ENCODE measurements around the gene SZT2. TPM values are rescaled to one million over a fixed set of nuclear protein-coding genes. Genes with fewer than 3 reads are reported as not detected.
"Not testable (repeated sequence)": the region's sequence is repeated elsewhere in the genome, so short reads cannot be mapped to it uniquely, and the experiment has no call there.

The SZT2 gene
- total RNA-seq, 2 experiments from 2014 or later, result 66.6 to 74.3 TPM

- peaks cover 13% of the 10 kb centered on the region for H3K27me3 Mint-ChIP-seq
- peaks cover 2% of the 10 kb centered on the region for H3K9me3 Mint-ChIP-seq
- POLR2A ChIA-PET, result no interaction called here
- H3K36me3 Mint-ChIP-seq (ENCODE audit: low read depth), result peaks cover 35% of the 10 kb centered on the region
- H3K4me3 Mint-ChIP-seq, result no peak overlapping the region
- CTCF ChIA-PET, result interaction anchor here (0.9 kb wide), 1 partner anchor 10 kb away, joined by 3 read pairs; no protein-coding TSS in a partner anchor
- no peak overlapping the region for H3K27ac Mint-ChIP-seq
- no peak for DNase-seq
- peaks cover 22% of the 10 kb centered on the region for H3K4me1 Mint-ChIP-seq
Measured at GRCh38 chr1:43451157-43451591, 61.5 kb downstream of the SZT2 start.

GRCh38 chr1:43451701-43452532 lies 62.2 kb downstream of the SZT2 start:
- CTCF ChIA-PET, result interaction anchor here (0.9 to 1.3 kb wide), 3 partner anchors 9 to 14 kb away, joined by 3 to 4 read pairs (median 3); no protein-coding TSS in a partner anchor
- Mint-ChIP-seq H3K4me1 (peaks cover 22% of the 10 kb centered on the region), H3K36me3 (ENCODE audit: low read depth) (peaks cover 33% of the 10 kb centered on the region), H3K27ac (peak overlapping the region; percentile 65), H3K9me3 (peaks cover 2% of the 10 kb centered on the region), H3K27me3 (peaks cover 18% of the 10 kb centered on the region), H3K4me3 (peak overlapping the region; percentile 34)
- POLR2A ChIA-PET, result no interaction called here
- no peak for DNase-seq

- ChIA-PET POLR2A (no interaction called here), CTCF (interaction anchor here (1.1 to 1.3 kb wide), 3 partner anchors 11 to 15 kb away, joined by 3 to 4 read pairs (median 3); no protein-coding TSS in a partner anchor)
- peaks cover 25% of the 10 kb centered on the region for H3K36me3 Mint-ChIP-seq (ENCODE audit: low read depth)
- peaks cover 25% of the 10 kb centered on the region for H3K27me3 Mint-ChIP-seq
- peaks cover 22% of the 10 kb centered on the region for H3K4me1 Mint-ChIP-seq
- peaks cover 2% of the 10 kb centered on the region for H3K9me3 Mint-ChIP-seq
- no peak for DNase-seq
- peak overlapping the region; percentile 63 for H3K4me3 Mint-ChIP-seq
- peak overlapping the region; percentile 65 for H3K27ac Mint-ChIP-seq
Measured at GRCh38 chr1:43452789-43453441, 63.2 kb downstream of the SZT2 start.

- Mint-ChIP-seq H3K36me3 (ENCODE audit: low read depth) (peaks cover 25% of the 10 kb centered on the region), H3K27me3 (peaks cover 33% of the 10 kb centered on the region), H3K27ac (peak within 1 kb of the TSS; percentile 89), H3K4me1 (peaks cover 22% of the 10 kb centered on the region), H3K4me3 (peak within 1 kb of the TSS; percentile 81), H3K9me3 (peaks cover 2% of the 10 kb centered on the region)
- CTCF ChIA-PET, result interaction anchor here (0.7 to 1.3 kb wide), 7 partner anchors 9 to 26 kb away, joined by 3 to 6 read pairs (median 3); no protein-coding TSS in a partner anchor
- POLR2A ChIA-PET, result interaction anchor here (1.1 kb wide), 1 partner anchor 69 kb away, joined by 3 read pairs; no protein-coding TSS in a partner anchor
- peak; percentile 78 for DNase-seq
Measured at GRCh38 chr1:43453442-43454269, 64.0 kb downstream of the SZT2 start, which contains the start of gene HYI. TSS of gene HYI (minus strand) at chr1:43453931. CDS start at chr1:43453793, 138 bp downstream.

GRCh38 chr1:43454270-43455011 lies 64.7 kb downstream of the SZT2 start:
- Mint-ChIP-seq H3K9me3 (peaks cover 2% of the 10 kb centered on the region), H3K4me3 (peak overlapping the region; percentile 81), H3K4me1 (peaks cover 22% of the 10 kb centered on the region), H3K36me3 (ENCODE audit: low read depth) (peaks cover 17% of the 10 kb centered on the region), H3K27me3 (peaks cover 41% of the 10 kb centered on the region), H3K27ac (peak overlapping the region; percentile 89)
- CTCF ChIA-PET, result interaction anchor here (0.7 to 1.4 kb wide), 8 partner anchors 10 to 29 kb away, joined by 3 to 6 read pairs (median 3); no protein-coding TSS in a partner anchor
- peak; percentile 72 for DNase-seq
- POLR2A ChIA-PET, result interaction anchor here (1.1 kb wide), 1 partner anchor 70 kb away, joined by 3 read pairs; no protein-coding TSS in a partner anchor

- Mint-ChIP-seq H3K9me3 (peaks cover 2% of the 10 kb centered on the region), H3K27me3 (peaks cover 46% of the 10 kb centered on the region), H3K27ac (no peak overlapping the region), H3K4me3 (no peak overlapping the region), H3K4me1 (peaks cover 22% of the 10 kb centered on the region), H3K36me3 (ENCODE audit: low read depth) (peaks cover 13% of the 10 kb centered on the region)
- ChIA-PET POLR2A (no interaction called here), CTCF (interaction anchor here (1.0 to 1.4 kb wide), 2 partner anchors 12 to 30 kb away, joined by 3 to 5 read pairs; no protein-coding TSS in a partner anchor)
- DNase-seq, result no peak
Measured at GRCh38 chr1:43455213-43455889, 65.7 kb downstream of the SZT2 start.

- H3K9me3 Mint-ChIP-seq; H3K4me3 Mint-ChIP-seq; POLR2A ChIA-PET; CTCF ChIA-PET; H3K36me3 Mint-ChIP-seq (ENCODE audit: low read depth); H3K27ac Mint-ChIP-seq; DNase-seq: not testable (repeated sequence)
- H3K27me3 Mint-ChIP-seq, result peaks cover 50% of the 10 kb centered on the region
- peaks cover 14% of the 10 kb centered on the region for H3K4me1 Mint-ChIP-seq
Measured at GRCh38 chr1:43458379-43458778, 68.7 kb downstream of the SZT2 start.

- DNase-seq, result no peak
- H3K4me3 Mint-ChIP-seq, result no peak overlapping the region
- CTCF ChIA-PET, result interaction anchor here (0.7 to 1.4 kb wide), 3 partner anchors 10 to 13 kb away, joined by 3 to 5 read pairs (median 3); no protein-coding TSS in a partner anchor
- no peaks in the 10 kb centered on the region for H3K9me3 Mint-ChIP-seq
- H3K27me3 Mint-ChIP-seq, result peaks cover 38% of the 10 kb centered on the region
- POLR2A ChIA-PET, result no interaction called here
- no peak overlapping the region for H3K27ac Mint-ChIP-seq
- no peaks in the 10 kb centered on the region for H3K36me3 Mint-ChIP-seq (ENCODE audit: low read depth)
- H3K4me1 Mint-ChIP-seq, result no peaks in the 10 kb centered on the region
Measured at GRCh38 chr1:43460988-43461693, 71.4 kb downstream of the SZT2 start.

GRCh38 chr1:43463479-43463878 lies 73.8 kb downstream of the SZT2 start:
- CTCF ChIA-PET, result no interaction called here
- POLR2A ChIA-PET, result no interaction called here
- H3K27me3 Mint-ChIP-seq, result peaks cover 19% of the 10 kb centered on the region

GRCh38 chr1:43464681-43465504 lies 75.2 kb downstream of the SZT2 start:
- Mint-ChIP-seq H3K27me3 (peaks cover 7% of the 10 kb centered on the region), H3K36me3 (ENCODE audit: low read depth) (no peaks in the 10 kb centered on the region), H3K27ac (no peak overlapping the region), H3K9me3 (no peaks in the 10 kb centered on the region), H3K4me3 (no peak overlapping the region), H3K4me1 (peaks cover 3% of the 10 kb centered on the region)
- no peak for DNase-seq
- ChIA-PET POLR2A (no interaction called here), CTCF (interaction anchor here (1.1 kb wide), 1 partner anchor 10 kb away, joined by 3 read pairs; no protein-coding TSS in a partner anchor)

More at GRCh38 chr1:43463479-43463878, 73.8 kb downstream of the SZT2 start:
- Mint-ChIP-seq H3K4me1 (peaks cover 3% of the 10 kb centered on the region), H3K4me3 (no peak overlapping the region), H3K27ac (no peak overlapping the region), H3K36me3 (ENCODE audit: low read depth) (no peaks in the 10 kb centered on the region), H3K9me3 (no peaks in the 10 kb centered on the region)
- no peak for DNase-seq

Measured in activated CD4-positive, alpha-beta T cell treated with anti-CD3 and anti-CD28 coated beads, Interleukin-2, amount 10 ng/mL, durations not matched to agents 7 days and 5 days (primary cell).